Measurements from ENCODE around the gene PCED1A.
"Not testable (repeated sequence)": the region's sequence is repeated elsewhere in the genome, so short reads cannot be mapped to it uniquely, and the experiment has no call there.

PCED1A gene

GRCh38 chr20:2834401-2835110 is 5.9 kb downstream of the PCED1A start:
- no CpG with 5 or more reads among the region's 14 CpGs for WGBS (ENCODE audit: extremely low coverage, insufficient coverage, insufficient read length)
- Histone ChIP-seq H3K14ac (ENCODE audit: low read length) (no peak overlapping the region), H3K18ac (ENCODE audit: low read length) (no peak overlapping the region), H4K12ac (ENCODE audit: low read depth, low read length) (no peak overlapping the region), H3K9ac (ENCODE audit: low read length) (no peak overlapping the region), H3K27me3 (ENCODE audit: insufficient read depth, low read length) (no peaks in the 10 kb centered on the region), H3K79me2 (ENCODE audit: control insufficient read depth, insufficient read depth, low read length, poor library complexity) (no peaks in the 10 kb centered on the region), H3K23ac (ENCODE audit: low read length) (no peak overlapping the region), H3K4ac (ENCODE audit: low read depth, low read length) (no peak overlapping the region), H2AFZ (ENCODE audit: insufficient read depth, low read length, poor library complexity) (no peak overlapping the region), H4K91ac (ENCODE audit: low read depth, low read length) (no peak overlapping the region), H3K4me1 (ENCODE audit: control insufficient read depth in 1 of 2, insufficient read depth in 2 of 2, low read length in 2 of 2) (no peaks in the 10 kb centered on the region), H2AK5ac (ENCODE audit: low read length) (no peak overlapping the region), H2BK120ac (ENCODE audit: insufficient read depth, low read length, poor library complexity) (no peak overlapping the region), H3K27ac (ENCODE audit: low read depth, low read length) (no peak overlapping the region), H4K8ac (ENCODE audit: low read depth, low read length) (no peak overlapping the region), H3K36me3 (ENCODE audit: control insufficient read depth in 1 of 2, insufficient read depth in 2 of 2, low read length in 2 of 2) (peaks cover 9 to 19% of the 10 kb centered on the region in 2 experiments), H3K79me1 (ENCODE audit: low read length) (no peaks in the 10 kb centered on the region), H3K4me2 (ENCODE audit: low read length) (no peak overlapping the region), H2BK12ac (ENCODE audit: low read length) (no peak overlapping the region), H2BK5ac (ENCODE audit: low read depth, low read length, poor library complexity) (no peak overlapping the region), H3K9me3 (ENCODE audit: insufficient read depth, low read depth, low read length) (peaks cover 1% of the 10 kb centered on the region), H3K4me3 (ENCODE audit: low read depth, low read length) (no peak overlapping the region)
- DNase-seq, result no peak

- Histone ChIP-seq H2BK120ac (ENCODE audit: insufficient read depth, low read length, poor library complexity) (no peak overlapping the region), H3K9ac (ENCODE audit: low read length) (no peak overlapping the region)
- WGBS (ENCODE audit: extremely low coverage, insufficient coverage, insufficient read length), result no CpG with 5 or more reads among the region's 1 CpG
Measured at GRCh38 chr20:2833761-2834160, 6.7 kb downstream of the PCED1A start.

DNA sequence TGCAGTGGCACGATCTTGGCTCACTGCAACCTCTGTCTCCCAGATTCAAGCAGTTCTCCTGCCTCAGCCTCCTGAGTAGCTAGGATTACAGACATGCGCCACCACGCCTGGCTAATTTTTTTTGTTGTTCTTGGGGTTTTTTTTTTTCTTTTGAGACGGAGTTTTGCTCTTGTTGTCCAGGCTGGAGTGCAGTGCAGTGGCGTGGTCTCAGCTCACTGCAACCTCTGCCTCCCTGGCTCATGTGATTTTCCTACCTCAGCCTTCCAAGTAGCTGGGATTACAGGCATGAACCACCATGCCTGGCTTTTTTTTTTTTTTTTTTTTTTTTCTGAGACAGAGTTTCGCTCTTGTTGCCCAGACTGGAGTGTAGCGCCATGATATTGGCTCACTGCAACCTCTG is 9.2 kb downstream of the PCED1A start:
- not testable (repeated sequence) for H4K91ac ChIP-seq (ENCODE audit: low read depth, low read length); H3K23ac ChIP-seq (ENCODE audit: low read length); H3K9me3 ChIP-seq (ENCODE audit: insufficient read depth, low read depth, low read length); H3K14ac ChIP-seq (ENCODE audit: low read length); H3K36me3 ChIP-seq (ENCODE audit: control insufficient read depth in 1 of 2, insufficient read depth in 2 of 2, low read length in 2 of 2); H2BK5ac ChIP-seq (ENCODE audit: low read depth, low read length, poor library complexity); H3K4me1 ChIP-seq (ENCODE audit: control insufficient read depth in 1 of 2, insufficient read depth in 2 of 2, low read length in 2 of 2); H3K4ac ChIP-seq (ENCODE audit: low read depth, low read length); H4K12ac ChIP-seq (ENCODE audit: low read depth, low read length); H3K4me3 ChIP-seq (ENCODE audit: low read depth, low read length); H2BK12ac ChIP-seq (ENCODE audit: low read length); H3K9ac ChIP-seq (ENCODE audit: low read length); H3K27ac ChIP-seq (ENCODE audit: low read depth, low read length); H3K4me2 ChIP-seq (ENCODE audit: low read length); H3K18ac ChIP-seq (ENCODE audit: low read length); H3K79me2 ChIP-seq (ENCODE audit: control insufficient read depth, insufficient read depth, low read length, poor library complexity); H2AK5ac ChIP-seq (ENCODE audit: low read length); DNase-seq; H2AFZ ChIP-seq (ENCODE audit: insufficient read depth, low read length, poor library complexity); H4K8ac ChIP-seq (ENCODE audit: low read depth, low read length); H3K79me1 ChIP-seq (ENCODE audit: low read length); H3K27me3 ChIP-seq (ENCODE audit: insufficient read depth, low read length); H2BK120ac ChIP-seq (ENCODE audit: insufficient read depth, low read length, poor library complexity)
- no CpG with 5 or more reads among the region's 7 CpGs for WGBS (ENCODE audit: extremely low coverage, insufficient coverage, insufficient read length)

More at GRCh38 chr20:2833761-2834160, 6.7 kb downstream of the PCED1A start:
- Histone ChIP-seq H4K12ac (ENCODE audit: low read depth, low read length) (no peak overlapping the region), H3K4me2 (ENCODE audit: low read length) (no peak overlapping the region), H3K27me3 (ENCODE audit: insufficient read depth, low read length) (no peaks in the 10 kb centered on the region), H2BK12ac (ENCODE audit: low read length) (no peak overlapping the region), H3K79me2 (ENCODE audit: control insufficient read depth, insufficient read depth, low read length, poor library complexity) (no peaks in the 10 kb centered on the region), H2AFZ (ENCODE audit: insufficient read depth, low read length, poor library complexity) (no peak overlapping the region), H3K4me1 (ENCODE audit: control insufficient read depth in 1 of 2, insufficient read depth in 2 of 2, low read length in 2 of 2) (no peaks in the 10 kb centered on the region), H3K14ac (ENCODE audit: low read length) (no peak overlapping the region), H4K91ac (ENCODE audit: low read depth, low read length) (no peak overlapping the region), H3K23ac (ENCODE audit: low read length) (no peak overlapping the region), H3K18ac (ENCODE audit: low read length) (no peak overlapping the region), H3K4ac (ENCODE audit: low read depth, low read length) (no peak overlapping the region), H3K36me3 (ENCODE audit: control insufficient read depth in 1 of 2, insufficient read depth in 2 of 2, low read length in 2 of 2) (peaks cover 8 to 19% of the 10 kb centered on the region in 2 experiments), H3K79me1 (ENCODE audit: low read length) (no peaks in the 10 kb centered on the region), H4K8ac (ENCODE audit: low read depth, low read length) (no peak overlapping the region), H3K9me3 (ENCODE audit: insufficient read depth, low read depth, low read length) (no peaks in the 10 kb centered on the region), H2AK5ac (ENCODE audit: low read length) (no peak overlapping the region), H2BK5ac (ENCODE audit: low read depth, low read length, poor library complexity) (no peak overlapping the region), H3K4me3 (ENCODE audit: low read depth, low read length) (no peak overlapping the region), H3K27ac (ENCODE audit: low read depth, low read length) (no peak overlapping the region)
- no peak for DNase-seq

GRCh38 chr20:2829376-2829775 is 11.1 kb downstream of the PCED1A start:
- H3K9me3 ChIP-seq (ENCODE audit: insufficient read depth, low read depth, low read length), result no peaks in the 10 kb centered on the region
- H2BK120ac ChIP-seq (ENCODE audit: insufficient read depth, low read length, poor library complexity), result no peak overlapping the region
- no peak overlapping the region for H3K4me3 ChIP-seq (ENCODE audit: low read depth, low read length)
- no peak overlapping the region for H3K18ac ChIP-seq (ENCODE audit: low read length)
- no peak overlapping the region for H3K9ac ChIP-seq (ENCODE audit: low read length)
- H3K79me2 ChIP-seq (ENCODE audit: control insufficient read depth, insufficient read depth, low read length, poor library complexity), result no peaks in the 10 kb centered on the region
- no peaks in the 10 kb centered on the region for H3K36me3 ChIP-seq (ENCODE audit: control insufficient read depth in 1 of 2, insufficient read depth in 2 of 2, low read length in 2 of 2)
- DNase-seq, result no peak
- no peak overlapping the region for H4K91ac ChIP-seq (ENCODE audit: low read depth, low read length)
- H2AK5ac ChIP-seq (ENCODE audit: low read length), result no peak overlapping the region
- no peak overlapping the region for H3K23ac ChIP-seq (ENCODE audit: low read length)
- no peak overlapping the region for H3K4me2 ChIP-seq (ENCODE audit: low read length)
- H3K27me3 ChIP-seq (ENCODE audit: insufficient read depth, low read length), result no peaks in the 10 kb centered on the region
- H2AFZ ChIP-seq (ENCODE audit: insufficient read depth, low read length, poor library complexity), result no peak overlapping the region
- H2BK5ac ChIP-seq (ENCODE audit: low read depth, low read length, poor library complexity), result no peak overlapping the region
- no peak overlapping the region for H4K8ac ChIP-seq (ENCODE audit: low read depth, low read length)
- no peak overlapping the region for H4K12ac ChIP-seq (ENCODE audit: low read depth, low read length)
- H3K4ac ChIP-seq (ENCODE audit: low read depth, low read length), result no peak overlapping the region
- no peak overlapping the region for H3K27ac ChIP-seq (ENCODE audit: low read depth, low read length)
- H3K79me1 ChIP-seq (ENCODE audit: low read length), result no peaks in the 10 kb centered on the region
- H2BK12ac ChIP-seq (ENCODE audit: low read length), result no peak overlapping the region
- no peaks in the 10 kb centered on the region for H3K4me1 ChIP-seq (ENCODE audit: control insufficient read depth in 1 of 2, insufficient read depth in 2 of 2, low read length in 2 of 2)
- no CpG with 5 or more reads among the region's 6 CpGs for WGBS (ENCODE audit: extremely low coverage, insufficient coverage, insufficient read length)
- no peak overlapping the region for H3K14ac ChIP-seq (ENCODE audit: low read length)

Measured in trophoblast cell (in vitro differentiated cells and primary cell).